HepG2 (cell line): ENCODE data around the gene AGTRAP.

Experiments
- CEBPB ChIP-seq: IDR thresholded peaks from 2 replicates; pipeline ENCODE4 v1.6.1; 2011; ENCODE audit warnings: low read depth, low read length, improper control_type of control experiment, borderline replicate concordance
- HDAC6 ChIP-seq: fragments of 200-600 bp; sonication (generic); IDR thresholded peaks from 2 replicates; pipeline ENCODE4 v1.7.0; 2017; ENCODE audit warnings: mild to moderate bottlenecking, antibody characterized with exemption, low read length, low read depth
- JUN ChIP-seq: sonication (generic); formaldehyde crosslinking; IDR thresholded peaks from 2 replicates; pipeline ENCODE4 v1.4.0; 2020; ENCODE audit warnings: mild to moderate bottlenecking, missing genetic modification reagents
- ONECUT2 ChIP-seq: sonication (generic); formaldehyde crosslinking; IDR thresholded peaks from 2 replicates; pipeline ENCODE4 v1.4.0; 2020; ENCODE audit warnings: missing genetic modification reagents
- TEAD2 ChIP-seq: sonication (generic); formaldehyde crosslinking; IDR thresholded peaks from 2 replicates; pipeline ENCODE4 v1.9.0; 2021; ENCODE audit warnings: missing genetic modification reagents
- TSC22D2 ChIP-seq: sonication (generic); formaldehyde crosslinking; IDR thresholded peaks from 2 replicates; pipeline ENCODE4 v1.5.1; 2020; ENCODE audit warnings: missing genetic modification reagents, mild to moderate bottlenecking, borderline replicate concordance
- ZNF296 ChIP-seq: sonication (generic); formaldehyde crosslinking; conservative IDR thresholded peaks from 2 replicates; pipeline ENCODE4 v1.5.0; 2020; ENCODE audit warnings: mild to moderate bottlenecking, missing genetic modification reagents
- ZNF607 ChIP-seq: sonication (generic); formaldehyde crosslinking; IDR thresholded peaks from 2 replicates; pipeline ENCODE4 v1.5.1; 2020; ENCODE audit warnings: missing genetic modification reagents, mild to moderate bottlenecking, borderline replicate concordance

- no peak for TF ChIP-seq ZNF296
- TF ChIP-seq JUN (CRISPR knock-in tag), result no peak
- TF ChIP-seq TEAD2 (CRISPR knock-in tag), result no peak
- TF ChIP-seq CEBPB, result no peak
- TF ChIP-seq TSC22D2 (CRISPR knock-in tag), result no peak
- no peak for TF ChIP-seq ZNF607 (CRISPR knock-in tag)
- no peak for TF ChIP-seq HDAC6
- no peak for TF ChIP-seq ONECUT2 (CRISPR knock-in tag)
Observed at GRCh38 chr1:11729498-11730428, 6.2 kb upstream of the AGTRAP start.
